ENCODE data around the gene PAX8. TPM values are rescaled to one million over a fixed set of nuclear protein-coding genes. Genes with fewer than 3 reads are reported as not detected.

The PAX8 gene
- 0.28 TPM in 1 of 2 replicates, not detected in the other for total RNA-seq

DNA sequence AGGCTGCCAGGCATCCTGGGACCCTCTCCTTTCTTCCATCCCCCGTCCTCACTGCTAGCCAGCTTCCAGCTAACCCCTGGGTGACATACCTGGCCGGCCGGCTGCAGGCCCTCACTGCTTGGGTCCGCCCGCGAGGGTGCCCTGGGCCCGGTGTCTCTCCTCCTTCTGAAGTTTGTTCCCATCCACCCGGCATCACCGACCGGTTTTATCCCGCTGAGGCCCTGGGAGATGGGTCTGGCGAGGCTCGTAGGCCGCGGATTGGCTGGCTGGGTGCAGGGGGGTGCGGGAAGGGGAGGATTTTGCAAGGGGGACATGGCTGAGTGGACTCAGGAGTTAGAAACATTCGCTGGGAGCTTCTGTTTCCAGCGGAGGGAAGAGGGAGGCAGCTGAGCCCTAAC, at the start of gene PAX8:
PAX8 (minus strand) TSS at position 180 of the 398 bp plus-strand sequence. CDS start 527 bp downstream, outside the sequence.

GRCh38 chr2:113173542-113174375, 105.0 kb downstream of the PAX8 start, which contains the start of gene PSD4:
PSD4 (plus strand) TSS chr2:113173971; CDS start chr2:113182457, 8,486 bp downstream.

Other genes starting within 250 kb of the PAX8 start
- gene IL36B, start 226.1 kb downstream of the PAX8 start, total RNA-seq: not detected in 2 replicates
- gene IL36RN, start 219.7 kb downstream of the PAX8 start, total RNA-seq: not detected in 2 replicates
- gene IL1F10, start 211.0 kb downstream of the PAX8 start, total RNA-seq: not detected in 2 replicates
- gene IL1RN, start 151.3 kb downstream of the PAX8 start, total RNA-seq: not detected in 2 replicates
- 0.18 and 0.66 TPM in 2 replicates for gene PSD4, start 105.0 kb downstream of the PAX8 start, total RNA-seq
- gene ZNG1B, start 158.8 kb upstream of the PAX8 start, total RNA-seq: 43.4 and 62.1 TPM in 2 replicates
- gene FOXD4L1, start 219.7 kb upstream of the PAX8 start, total RNA-seq: 0.18 TPM in 1 of 2 replicates, not detected in the other

Measured in endothelial cell of coronary artery (primary cell).